ENCODE results near the gene SRRM2.
A peak's percentile ranks its signal among the peaks of the same experiment; 100 is the strongest.

SRRM2 gene

DNA sequence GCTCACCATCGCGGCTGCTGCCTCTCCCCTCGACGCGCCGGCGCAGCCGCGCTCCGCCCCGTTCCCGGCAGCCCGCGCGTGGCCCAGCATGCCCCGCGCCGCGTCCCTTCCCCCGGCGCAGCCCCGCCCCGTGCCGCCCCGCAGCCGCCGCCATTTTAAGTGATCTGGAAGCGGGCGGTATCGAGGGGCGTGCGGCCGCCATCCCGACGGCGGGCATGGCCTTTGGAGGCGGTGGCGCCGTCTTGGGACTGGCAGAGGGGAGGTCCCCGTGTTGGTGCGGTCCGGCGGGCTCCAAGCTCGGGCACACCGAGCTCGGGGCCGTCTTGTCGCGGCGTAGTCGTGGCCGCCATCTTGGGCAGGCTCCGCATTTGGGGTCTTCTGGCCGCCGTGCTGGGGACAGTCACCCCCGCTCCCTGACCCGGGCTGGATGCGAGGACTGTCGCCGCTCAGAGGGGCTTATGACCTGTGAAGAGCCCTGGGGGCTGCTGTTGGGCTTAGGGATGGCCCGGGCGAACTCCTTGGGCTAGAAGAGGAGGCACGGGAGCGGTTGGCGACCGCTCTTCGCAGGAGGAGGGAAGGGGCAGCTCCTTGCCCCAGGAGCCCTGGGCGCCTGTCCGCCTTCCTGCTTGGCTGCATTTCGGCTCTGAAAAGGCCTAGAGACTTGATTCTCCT is 24.9 kb downstream of the SRRM2 start, which contains the start of gene ELOB:
TSS of gene ELOB (minus strand) at position 50 of the 672 bp plus-strand sequence. CDS start at position 9, 41 bp downstream.
- DNase-seq (ENCODE audit: low spot score) = peak; percentile 73

DNA sequence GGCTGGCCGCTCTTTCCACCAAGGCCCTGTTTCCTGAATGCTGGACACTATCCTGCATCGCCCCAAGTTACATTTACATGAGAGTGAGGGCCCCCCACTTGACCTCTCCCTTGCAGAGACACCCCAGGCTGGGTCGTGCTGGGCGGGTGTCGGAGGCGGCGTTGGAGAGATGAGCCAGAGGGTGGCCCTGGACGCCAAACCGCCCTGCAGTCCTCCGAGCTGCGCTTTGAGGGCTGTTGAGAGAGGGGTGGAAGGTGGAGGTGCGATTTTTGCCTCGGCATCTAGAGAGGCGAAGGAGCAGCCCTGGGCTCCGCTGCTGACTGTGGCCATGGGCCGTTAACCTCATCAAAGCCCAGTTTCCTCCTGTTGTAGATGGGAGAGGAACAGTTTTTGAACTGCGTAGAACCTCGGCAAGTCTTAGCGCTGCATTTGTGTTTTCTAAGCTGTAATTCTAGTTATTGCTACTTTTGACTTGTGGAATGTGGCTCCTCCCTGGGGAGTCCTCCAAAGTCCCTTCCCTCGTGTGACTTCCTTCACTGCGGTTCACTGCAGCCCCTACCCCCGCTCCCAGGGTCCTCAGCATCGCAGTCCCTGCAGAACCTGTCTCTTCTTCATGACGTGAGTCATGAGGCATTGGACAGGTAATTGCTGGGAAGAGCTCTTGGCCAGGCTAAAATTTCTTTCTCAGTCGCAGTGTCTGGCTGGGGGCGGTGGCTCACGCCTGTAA is 25.6 kb downstream of the SRRM2 start:
- DNase-seq (ENCODE audit: low spot score) = no peak

- no peak for DNase-seq (ENCODE audit: low spot score)
These were observed 26.2 kb downstream of the SRRM2 start for GRCh38 chr16:2778630-2778958.

- DNase-seq (ENCODE audit: low spot score) = no peak
These were observed 26.9 kb downstream of the SRRM2 start for GRCh38 chr16:2779151-2779920.

DNA sequence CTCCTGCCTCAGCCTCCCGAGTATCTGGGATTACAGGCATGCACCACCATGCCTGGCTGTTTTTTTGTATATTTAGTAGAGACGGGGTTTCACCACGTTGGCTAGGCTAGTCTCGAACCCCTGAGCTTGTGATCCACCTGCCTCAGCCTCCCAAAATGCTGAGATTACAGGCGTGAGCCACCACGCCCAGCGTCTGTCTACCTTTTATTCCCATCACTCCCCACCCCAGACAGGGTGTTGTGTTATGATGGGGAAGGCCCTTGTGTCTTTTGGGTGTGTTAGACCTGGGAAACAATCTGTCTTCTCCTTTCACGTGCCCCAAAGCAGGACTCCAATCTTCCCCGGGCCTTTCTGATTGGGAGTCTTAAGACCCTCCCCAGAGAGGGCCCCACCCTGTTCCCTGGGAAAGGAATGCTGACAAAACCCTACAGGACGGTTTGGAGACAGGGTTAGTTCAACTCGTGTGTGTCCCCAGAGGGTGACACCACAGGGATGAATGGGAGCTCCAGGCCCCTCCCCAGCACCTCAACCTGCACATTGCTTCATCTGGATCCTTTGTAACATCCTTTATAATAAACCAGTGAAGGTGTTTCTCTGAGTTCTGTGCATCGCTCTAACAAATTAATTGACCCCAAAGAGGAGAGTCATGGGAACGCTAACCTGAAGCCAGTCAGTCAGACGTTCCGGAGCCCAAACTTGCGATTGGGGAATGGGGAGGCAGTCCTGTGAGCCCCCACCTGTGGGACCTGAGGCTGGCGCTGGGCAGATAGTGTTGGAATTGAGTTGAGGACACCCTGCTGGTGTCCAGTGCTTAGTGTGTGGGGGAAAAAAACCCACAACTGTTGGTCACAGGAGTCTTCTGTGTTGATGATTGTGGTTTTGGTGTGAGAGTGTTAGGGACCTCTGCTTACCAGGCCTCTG is 27.8 kb downstream of the SRRM2 start:
- peak; percentile 27 for DNase-seq (ENCODE audit: low spot score)

DNA sequence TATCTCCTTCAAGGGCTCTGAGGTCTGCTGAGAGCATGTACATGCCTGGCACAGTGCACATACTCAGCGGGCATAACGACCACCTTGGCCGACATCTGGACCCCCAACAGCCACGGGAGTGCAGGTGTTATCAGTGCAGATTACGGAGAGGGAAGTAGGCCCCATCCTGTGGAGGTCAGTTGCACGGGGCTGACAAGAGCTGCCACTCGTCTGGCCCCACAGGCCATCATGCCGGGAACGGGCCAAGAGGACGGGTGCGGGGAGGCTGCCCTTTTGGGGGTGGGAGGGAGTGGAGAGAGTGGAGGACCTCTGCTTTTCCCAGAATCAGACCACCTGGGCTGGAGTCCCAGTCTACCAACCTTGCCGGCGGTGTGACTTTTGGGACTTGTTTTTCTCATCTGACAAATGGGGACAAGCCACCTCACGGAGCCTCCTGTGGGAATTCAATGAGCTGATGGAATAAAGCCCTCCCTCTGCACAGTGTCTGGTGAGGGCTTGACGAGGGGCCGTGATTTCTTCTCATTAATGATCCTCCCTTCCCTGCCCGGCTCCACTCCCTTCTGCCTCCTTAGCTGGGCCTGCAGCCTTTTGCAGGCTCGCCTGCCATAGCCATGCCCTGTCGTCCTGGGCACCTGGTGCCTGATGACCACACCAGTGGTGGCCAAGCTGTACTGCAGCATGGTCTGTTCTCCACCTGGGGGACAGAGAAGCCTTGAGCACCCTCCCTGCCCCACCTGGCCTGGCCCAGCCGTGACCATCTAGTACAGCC is 30.3 kb downstream of the SRRM2 start:
- no peak for DNase-seq (ENCODE audit: low spot score)

- no peak for DNase-seq (ENCODE audit: low spot score)
These were observed 31.3 kb downstream of the SRRM2 start for GRCh38 chr16:2783581-2784357.

DNA sequence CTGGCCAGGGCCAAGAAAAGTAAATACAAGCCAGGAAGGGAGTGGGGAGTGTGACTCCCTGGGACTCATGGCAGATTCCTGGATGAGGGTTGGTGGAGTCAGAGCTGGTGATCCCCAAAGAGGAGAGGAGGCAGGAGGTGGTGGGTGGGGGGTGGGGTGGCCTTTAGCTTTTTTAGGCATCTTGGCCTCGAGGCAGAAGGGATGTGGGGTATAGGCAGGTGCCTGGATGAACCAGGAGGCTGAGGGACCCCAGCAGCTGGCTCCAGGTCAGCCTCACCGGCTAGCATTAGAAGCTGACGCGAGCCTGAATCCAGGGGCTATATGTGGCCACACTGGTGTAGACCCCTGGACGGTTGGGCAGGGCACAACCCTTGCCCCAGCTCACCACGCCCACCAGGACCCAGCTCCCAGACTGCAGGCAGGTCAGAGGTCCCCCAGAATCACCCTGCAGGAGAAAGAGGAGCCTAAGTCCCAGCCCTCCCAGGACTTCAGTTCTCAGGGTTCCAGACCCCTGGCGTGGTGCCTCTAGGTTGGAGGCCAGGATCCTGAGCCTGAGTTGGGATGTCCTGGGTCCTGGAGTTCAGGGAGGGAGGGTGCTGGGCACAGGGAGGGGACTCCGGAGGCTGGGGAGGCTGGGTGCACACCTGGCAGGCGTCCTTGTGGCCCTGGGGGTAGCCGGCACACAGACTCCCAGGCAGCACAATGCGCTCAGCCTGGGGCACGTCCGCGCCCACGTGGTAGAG is 32.1 kb downstream of the SRRM2 start:
- no peak for DNase-seq (ENCODE audit: low spot score)

GRCh38 chr16:2785101-2785991 is 32.9 kb downstream of the SRRM2 start:
- DNase-seq (ENCODE audit: low spot score) = no peak

DNA sequence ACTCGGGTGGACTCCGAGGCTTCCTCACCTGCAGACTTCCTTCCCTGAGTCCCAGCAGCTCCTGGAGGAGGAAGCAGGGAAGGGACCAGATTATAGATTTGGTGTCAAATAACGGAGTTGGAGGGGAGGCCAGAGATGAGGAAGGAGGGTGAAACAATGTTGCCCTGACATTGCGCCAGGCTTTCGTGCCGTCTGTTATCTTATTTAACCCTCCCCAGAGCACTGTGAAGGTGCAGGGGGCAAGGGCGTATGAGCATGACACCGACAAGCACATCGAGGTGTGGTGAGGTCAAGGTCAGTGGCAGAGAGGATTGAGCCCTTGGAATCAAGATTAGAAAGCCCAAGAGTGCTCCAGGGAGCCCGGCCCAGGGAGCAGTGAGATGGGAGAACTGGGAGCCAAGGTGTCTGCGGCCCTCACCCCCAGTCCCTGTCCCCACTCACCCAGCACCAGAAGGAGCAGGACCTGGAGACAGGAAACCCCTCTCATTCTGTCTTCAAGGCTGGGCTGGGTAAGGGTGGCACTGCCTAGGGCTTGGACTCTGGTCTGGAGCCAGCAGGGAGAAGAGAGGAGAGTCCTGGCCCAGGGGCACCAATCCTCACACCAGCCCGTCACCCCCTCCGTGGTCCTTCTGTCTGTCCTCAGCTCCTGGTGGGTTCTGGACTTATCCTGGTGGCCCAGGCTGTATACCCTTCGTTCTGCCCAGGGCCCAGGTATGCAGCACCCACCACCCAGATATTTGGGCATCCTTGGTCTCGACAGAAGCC is 33.8 kb downstream of the SRRM2 start:
- DNase-seq (ENCODE audit: low spot score) = no peak

DNA sequence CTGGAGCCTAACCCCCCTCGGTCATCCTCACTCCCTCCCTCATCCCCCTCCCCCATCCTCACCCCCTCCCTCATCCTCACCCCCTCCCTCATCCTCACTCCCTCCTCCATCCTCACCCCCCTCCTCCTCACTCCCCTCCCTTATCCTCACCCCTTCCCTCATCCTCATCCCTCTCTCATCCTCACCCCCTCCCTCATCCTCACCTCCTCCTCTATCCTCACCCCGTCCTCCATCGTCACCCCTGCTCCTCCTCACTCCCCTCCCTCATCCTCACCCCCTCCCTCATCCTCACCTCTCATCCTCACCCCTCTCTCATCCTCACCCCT is 34.4 kb downstream of the SRRM2 start:
- DNase-seq (ENCODE audit: low spot score) = no peak

GRCh38 chr16:2787406-2787805 is 35.0 kb downstream of the SRRM2 start, which contains the start of gene PRSS33:
Gene PRSS33 (minus strand): TSS chr16:2787560. CDS start chr16:2786547, 1,013 bp downstream.
- no peak for DNase-seq (ENCODE audit: low spot score)

GRCh38 chr16:2787961-2788360 is 35.5 kb downstream of the SRRM2 start:
- DNase-seq (ENCODE audit: low spot score) = no peak

GRCh38 chr16:2790631-2791030 is 38.2 kb downstream of the SRRM2 start:
- DNase-seq (ENCODE audit: low spot score) = no peak

- no peak for DNase-seq (ENCODE audit: low spot score)
These were observed 38.7 kb downstream of the SRRM2 start for GRCh38 chr16:2791174-2791573.

- no peak for DNase-seq (ENCODE audit: low spot score)
These were observed 40.5 kb downstream of the SRRM2 start for GRCh38 chr16:2792940-2793339.

GRCh38 chr16:2795395-2796143 is 43.1 kb downstream of the SRRM2 start:
- DNase-seq (ENCODE audit: low spot score) = no peak
